K562 treated with DMSO at 1 percent for 48 hours (cell line): ENCODE measurements around the gene OR13G1. TPM values are rescaled to one million over a fixed set of nuclear protein-coding genes. Genes with fewer than 3 reads are reported as not detected.

ENCODE experiments used
- total RNA-seq: library from RNA; unstranded; fragments of 300-600 nt; gene quantifications from 2 replicates; pipeline ENCODE4 v1.2.3, GENCODE V29; 2022; ENCODE audit warnings: low replicate concordance; ENCODE audit errors: extremely low read depth

OR13G1 gene
- total RNA-seq: not detected in 2 replicates

GRCh38 chr1:247679639-247680038 is at the start of gene OR13G1:
Gene OR13G1 (minus strand): TSS chr1:247679739. CDS start chr1:247673041, 6,698 bp downstream.

DNA sequence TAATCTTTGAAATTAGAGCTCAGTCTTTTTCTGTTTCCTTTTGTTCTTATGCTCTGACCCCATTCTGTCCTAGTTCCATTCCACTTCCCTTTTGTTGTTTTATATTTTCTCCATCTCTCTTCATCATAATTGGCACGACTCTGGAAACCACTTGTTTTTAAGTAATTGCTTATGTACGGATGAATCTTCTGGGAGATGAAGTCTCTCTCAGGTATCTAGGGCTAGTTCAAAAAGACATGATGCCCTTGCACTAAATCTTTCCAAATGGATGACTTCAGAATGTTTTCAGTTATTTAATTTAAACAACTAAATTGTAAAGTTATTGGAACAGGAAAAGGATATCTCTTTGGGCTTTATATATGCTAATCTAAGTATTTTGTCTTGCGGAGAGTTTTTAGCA is 37.0 kb upstream of the OR13G1 start, which contains the start of gene OR6F1:
Gene OR6F1 (minus strand): TSS at position 101 of the 400 bp plus-strand sequence. CDS start 3,891 bp downstream, outside the sequence.

Other genes starting within 250 kb of the OR13G1 start
- not detected in 2 replicates for gene OR2B11, start 221.6 kb downstream of the OR13G1 start, total RNA-seq
- not detected in 2 replicates for gene OR2C3, start 143.3 kb downstream of the OR13G1 start, total RNA-seq
- not detected in 2 replicates for gene GCSAML, start 130.6 kb downstream of the OR13G1 start, total RNA-seq
- gene OR2G2, start 91.4 kb downstream of the OR13G1 start, total RNA-seq: not detected in 2 replicates
- not detected in 2 replicates for gene OR2G3, start 74.2 kb downstream of the OR13G1 start, total RNA-seq
- gene OR6F1, start 36.9 kb upstream of the OR13G1 start, total RNA-seq: not detected in 2 replicates
- gene OR14K1, start 58.9 kb upstream of the OR13G1 start, total RNA-seq: not detected in 2 replicates
- not detected in 2 replicates for gene OR14A2, start 68.4 kb upstream of the OR13G1 start, total RNA-seq
- gene OR1C1, start 80.8 kb upstream of the OR13G1 start, total RNA-seq: not detected in 2 replicates
- not detected in 2 replicates for gene OR14A16, start 144.4 kb upstream of the OR13G1 start, total RNA-seq
- gene OR11L1, start 162.2 kb upstream of the OR13G1 start, total RNA-seq: not detected in 2 replicates
- not detected in 2 replicates for gene TRIM58, start 177.4 kb upstream of the OR13G1 start, total RNA-seq
- gene OR2W3, start 215.8 kb upstream of the OR13G1 start, total RNA-seq: not detected in 2 replicates
- gene OR2T8, start 240.5 kb upstream of the OR13G1 start, total RNA-seq: not detected in 2 replicates
- not detected in 2 replicates for gene OR2AJ1, start 245.2 kb upstream of the OR13G1 start, total RNA-seq